Measurements from ENCODE around the gene HOXA5.
A peak's percentile ranks its signal among the peaks of the same experiment; 100 is the strongest.

The HOXA5 gene

DNA sequence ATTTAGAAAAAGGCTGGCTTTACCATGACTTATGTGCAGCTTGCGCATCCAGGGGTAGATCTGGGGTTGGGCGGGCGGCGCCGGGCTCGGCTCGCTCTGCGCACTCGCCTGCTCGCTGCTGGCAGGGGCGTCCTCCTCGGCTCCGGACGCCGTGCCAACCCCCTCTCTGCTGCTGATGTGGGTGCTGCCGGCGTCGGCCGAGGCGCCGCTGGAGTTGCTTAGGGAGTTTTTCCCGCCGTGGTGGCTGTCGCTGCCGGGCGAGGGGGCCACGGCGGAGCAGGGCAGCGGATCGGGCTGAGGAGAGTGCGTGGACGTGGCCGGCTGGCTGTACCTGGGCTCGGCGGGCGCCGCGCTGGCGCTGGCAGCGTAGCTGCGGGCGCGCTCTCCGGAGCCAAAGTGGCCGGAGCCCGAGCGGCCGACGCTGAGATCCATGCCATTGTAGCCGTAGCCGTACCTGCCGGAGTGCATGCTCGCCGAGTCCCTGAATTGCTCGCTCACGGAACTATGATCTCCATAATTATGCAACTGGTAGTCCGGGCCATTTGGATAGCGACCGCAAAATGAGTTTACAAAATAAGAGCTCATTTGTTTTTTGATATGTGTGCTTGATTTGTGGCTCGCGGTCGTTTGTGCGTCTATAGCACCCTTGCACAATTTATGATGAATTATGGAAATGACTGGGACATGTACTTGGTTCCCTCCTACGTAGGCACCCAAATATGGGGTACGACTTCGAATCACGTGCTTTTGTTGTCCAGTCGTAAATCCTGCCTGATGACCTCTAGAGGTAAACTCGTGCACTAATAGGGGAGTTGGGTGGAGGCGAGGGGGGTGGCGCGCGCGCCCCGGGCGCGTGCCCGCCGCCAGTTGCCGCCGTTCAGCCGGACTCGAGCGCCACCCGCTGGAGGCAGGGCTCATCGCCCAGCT, at the start of gene HOXA5:
Gene HOXA5, minus strand, starts transcription at position 659 of the 927 bp plus-strand sequence. Its CDS starts 74 bp downstream, at position 585.
- H3K4me3 ChIP-seq (ENCODE audit: low read depth, low read length): peak within 1 kb of the TSS; percentile 69
- peak; percentile 99 for DNase-seq (ENCODE audit: low read depth, low spot score)
- in situ Hi-C loops (cut with HindIII; ENCODE audit: low sequenced_read_pairs): no loop called here
- TF ChIP-seq CTCF (IDR thresholded peaks at IDR 0.05; ENCODE audit: low read depth, low read length): peak; percentile 83

DNA sequence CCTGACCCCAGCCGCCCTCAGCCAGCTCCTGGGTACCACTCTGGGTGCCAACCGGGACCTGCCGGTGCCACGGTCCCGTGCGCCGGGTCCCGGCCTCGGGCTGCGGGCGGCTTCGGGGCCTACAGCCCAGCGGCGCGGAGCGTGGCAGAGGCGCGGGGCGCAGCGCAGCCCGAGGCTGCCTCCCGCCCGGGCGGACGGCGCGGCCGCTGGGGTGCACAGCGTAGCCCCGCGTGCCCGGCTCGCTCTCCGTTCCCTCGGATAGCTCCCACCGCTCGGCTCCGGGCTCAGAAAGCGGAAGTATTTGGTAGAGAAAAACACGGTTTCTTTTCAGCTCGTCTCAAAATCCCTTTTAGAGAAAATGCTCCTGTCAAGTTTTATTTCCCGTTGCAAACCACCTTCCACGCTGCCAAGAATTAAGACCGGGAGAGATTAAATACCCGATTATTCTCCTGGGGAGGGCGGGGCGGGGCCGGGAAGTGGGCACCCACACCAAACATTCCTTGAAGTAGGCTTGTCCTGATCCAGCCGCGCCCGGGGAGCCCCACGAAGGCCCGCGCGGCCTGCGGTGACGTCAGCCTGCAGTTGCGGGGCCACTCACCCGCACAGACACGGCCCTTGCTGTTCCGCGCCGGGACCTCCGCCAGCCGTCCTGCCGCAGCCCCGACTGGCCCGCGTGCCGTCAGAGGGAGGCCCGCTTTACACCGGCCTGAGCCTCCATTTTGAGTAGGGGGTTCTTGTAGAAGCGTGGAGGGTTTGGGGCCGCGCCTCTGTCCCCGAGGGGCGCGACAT, 49.3 kb upstream of the HOXA5 start:
- no peak for TF ChIP-seq CTCF (IDR thresholded peaks at IDR 0.05; ENCODE audit: low read depth, low read length)
- in situ Hi-C loops (cut with HindIII; ENCODE audit: low sequenced_read_pairs): no loop called here
- H3K4me3 ChIP-seq (ENCODE audit: low read depth, low read length): no peak overlapping the region
- no peak for DNase-seq (ENCODE audit: low read depth, low spot score)

DNA sequence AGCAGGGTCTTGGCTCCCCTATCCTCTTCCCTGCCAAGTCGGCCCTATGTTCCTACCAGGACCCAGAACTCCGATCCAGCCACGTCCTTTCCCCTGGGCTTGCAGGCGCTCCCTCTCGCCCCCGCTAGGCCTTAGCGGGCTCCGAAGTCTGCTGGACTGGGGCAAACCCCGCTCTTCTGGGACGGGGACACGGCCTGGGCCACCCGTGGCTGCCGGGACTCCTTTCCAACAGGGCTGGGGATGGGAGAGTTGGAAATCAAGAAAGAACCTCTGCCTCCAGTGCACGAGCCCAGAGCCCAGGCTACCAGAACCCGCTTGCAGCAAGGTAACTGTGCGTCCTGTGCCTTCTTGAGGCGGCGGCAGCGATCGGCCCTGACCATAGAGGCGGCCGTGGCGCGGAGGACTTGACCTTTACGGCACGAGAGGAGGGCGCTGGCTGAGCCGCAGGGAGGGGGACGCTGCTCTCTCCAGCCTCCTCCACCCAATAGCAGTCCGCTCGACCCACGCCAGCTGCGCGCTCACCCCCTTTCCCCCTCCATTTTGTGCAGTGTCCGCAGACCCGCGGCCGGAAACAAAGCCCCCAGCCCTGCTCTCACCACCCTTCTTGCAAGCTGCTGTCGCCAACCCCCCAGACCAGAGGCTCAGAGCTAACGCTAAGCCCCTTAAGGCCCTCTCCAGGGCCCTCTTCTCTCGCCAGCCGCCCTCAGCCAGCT, 48.5 kb upstream of the HOXA5 start:
- in situ Hi-C loops (cut with HindIII; ENCODE audit: low sequenced_read_pairs): no loop called here
- no peak overlapping the region for H3K4me3 ChIP-seq (ENCODE audit: low read depth, low read length)
- no peak for TF ChIP-seq CTCF (IDR thresholded peaks at IDR 0.05; ENCODE audit: low read depth, low read length)
- no peak for DNase-seq (ENCODE audit: low read depth, low spot score)

- TF ChIP-seq CTCF (IDR thresholded peaks at IDR 0.05; ENCODE audit: low read depth, low read length): no peak
- H3K4me3 ChIP-seq (ENCODE audit: low read depth, low read length): no peak overlapping the region
- no peak for DNase-seq (ENCODE audit: low read depth, low spot score)
- in situ Hi-C loops (cut with HindIII; ENCODE audit: low sequenced_read_pairs): no loop called here
These were observed 47.8 kb upstream of the HOXA5 start for GRCh38 chr7:27191161-27191731.

- H3K4me3 ChIP-seq (ENCODE audit: low read depth, low read length): no peak overlapping the region
- DNase-seq (ENCODE audit: low read depth, low spot score): no peak
- in situ Hi-C loops (cut with HindIII; ENCODE audit: low sequenced_read_pairs): no loop called here
These were observed 46.7 kb upstream of the HOXA5 start for GRCh38 chr7:27189997-27190748.

More at GRCh38 chr7:27189997-27190748, 46.7 kb upstream of the HOXA5 start:
- no peak for TF ChIP-seq CTCF (IDR thresholded peaks at IDR 0.05; ENCODE audit: low read depth, low read length)

All from astrocyte of the spinal cord (primary cell).